ENCODE measurements around the gene MINDY1.

Gene MINDY1

DNA sequence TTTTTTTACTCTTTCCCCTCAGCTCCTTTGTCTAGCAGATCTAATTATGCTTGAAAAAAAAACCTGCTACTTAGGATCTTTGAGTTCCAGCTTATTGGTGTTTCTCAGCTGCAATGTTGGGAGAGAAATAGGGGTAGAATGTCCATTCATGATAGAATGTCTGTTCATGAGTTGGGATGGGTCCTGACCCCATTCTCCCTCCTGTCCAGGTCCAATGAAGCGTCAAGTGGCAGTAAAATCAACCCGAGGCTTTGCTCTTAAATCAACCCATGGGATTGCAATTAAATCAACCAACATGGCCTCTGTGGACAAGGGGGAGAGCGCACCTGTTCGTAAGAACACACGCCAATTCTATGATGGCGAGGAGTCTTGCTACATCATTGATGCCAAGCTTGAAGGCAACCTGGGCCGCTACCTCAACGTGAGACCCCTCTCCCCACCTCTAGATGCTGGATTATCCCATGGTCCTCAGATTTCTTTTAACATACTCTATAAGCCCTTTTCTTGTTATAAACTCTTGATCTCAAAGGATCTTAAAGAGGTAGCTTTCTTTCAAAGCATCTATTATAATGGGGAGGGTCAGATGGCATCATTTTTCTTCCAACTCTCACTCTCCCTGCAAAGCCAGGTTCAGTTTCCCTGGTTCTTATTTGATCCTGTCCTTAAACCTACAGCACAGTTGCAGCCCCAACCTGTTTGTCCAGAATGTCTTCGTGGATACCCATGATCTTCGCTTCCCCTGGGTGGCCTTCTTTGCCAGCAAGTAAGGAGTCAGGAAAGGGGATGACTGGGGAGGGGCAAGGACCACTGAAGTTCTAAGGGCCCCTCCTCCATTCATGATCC is 43.2 kb downstream of the MINDY1 start:
- DNase-seq = no peak

GRCh38 chr1:150961756-150962155 is 44.9 kb downstream of the MINDY1 start:
- DNase-seq = no peak

GRCh38 chr1:150960646-150961045 is 46.1 kb downstream of the MINDY1 start:
- DNase-seq = no peak

DNA sequence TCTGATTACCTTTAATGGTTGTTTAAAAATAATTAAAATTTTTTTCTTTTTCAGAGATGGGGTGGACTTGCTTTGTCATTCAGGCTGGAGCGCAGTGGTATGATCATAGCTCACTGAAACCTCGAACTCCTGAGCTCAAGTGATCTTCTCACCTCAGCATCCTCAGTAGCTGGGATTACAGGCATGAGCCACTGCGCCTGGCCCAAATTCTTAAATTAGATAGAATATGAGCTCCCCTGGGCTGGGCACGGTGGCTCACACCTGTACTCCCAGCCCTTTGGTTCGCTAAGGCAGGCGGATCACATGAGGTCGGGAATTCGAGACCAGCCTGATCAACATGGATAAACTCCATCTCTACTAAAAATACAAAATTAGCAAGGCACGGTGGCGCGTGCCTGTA is 49.0 kb downstream of the MINDY1 start:
- DNase-seq = no peak

- DNase-seq = no peak
Measured at GRCh38 chr1:150955280-150955679, 51.4 kb downstream of the MINDY1 start.

GRCh38 chr1:150954708-150955107 is 52.0 kb downstream of the MINDY1 start:
- DNase-seq = no peak

All from activated CD4-positive, alpha-beta T cell treated with anti-CD3 and anti-CD28 coated beads for 1 hour (primary cell).